Tibial nerve (tissue), 4 donors: Measurements from ENCODE around the gene CHN2. TPM values are rescaled to one million over a fixed set of nuclear protein-coding genes. Genes with fewer than 3 reads are reported as not detected.

Source experiments
- DNase-seq, 2 donors: peaks; one replicate each; pipeline ENCODE4 v3.0.0-alpha.2; 2019; ENCODE audit warnings: low spot score in 2 of 2
- H3K27ac ChIP-seq, 4 donors: fragments of 200-600 bp; sonication (generic) in 3 of 4; one replicate each; pipeline ENCODE4 v1.5.1; 2017 to 2019; ENCODE audit warnings: mild to moderate bottlenecking in 1 of 4
- H3K27me3 ChIP-seq, 2 donors: fragments of 200-600 bp; sonication (generic) in 1 of 2; one replicate each; pipeline versions ENCODE4 v1.5.1 to v1.6.0; 2017 to 2019
- H3K36me3 ChIP-seq, 3 donors: fragments of 200-600 bp; sonication (generic); one replicate each; pipeline ENCODE4 v1.5.1; 2018 to 2019
- H3K4me1 ChIP-seq, 4 donors: fragments of 200-600 bp; sonication (generic) in 3 of 4; one replicate each; pipeline ENCODE4 v1.5.1; 2017 to 2019
- H3K4me3 ChIP-seq, 4 donors: fragments of 200-600 bp; sonication (generic) in 3 of 4; one replicate each; pipeline ENCODE4 v1.5.1; 2017 to 2019; ENCODE audit warnings: mild to moderate bottlenecking in 1 of 4, moderate library complexity in 1 of 4
- H3K9me3 ChIP-seq, 4 donors: fragments of 200-600 bp; sonication (generic) in 3 of 4; one replicate each; pipeline ENCODE4 v1.5.1; 2017 to 2019
- CTCF ChIP-seq, 5 experiments: fragments of 200-600 bp in 3 of 5; fragments of 450-650 bp in 2 of 5; sonication (generic) in 3 of 5; IDR thresholded peaks; one replicate each; pipeline ENCODE4 v1.5.1; 2016 to 2019; ENCODE audit warnings: antibody characterized with exemption in 5 of 5, mild to moderate bottlenecking in 3 of 5, moderate library complexity in 2 of 5
- EP300 ChIP-seq, 2 donors: sonication (generic); formaldehyde crosslinking; IDR thresholded peaks; one replicate each; pipeline ENCODE4 v1.6.1; 2017; ENCODE audit warnings: antibody characterized with exemption in 2 of 2, mild to moderate bottlenecking in 1 of 2
- POLR2A ChIP-seq, 2 donors: fragments of 450-650 bp; IDR thresholded peaks; one replicate each; pipeline ENCODE4 v1.6.1; 2017; ENCODE audit warnings: antibody characterized with exemption in 2 of 2, mild to moderate bottlenecking in 2 of 2, moderate library complexity in 2 of 2
- WGBS, 2 donors: methylation state at CpG; one replicate each; pipeline ENCODE4 v1.1.5; 2018; 5-methylcytosine and 5-hydroxymethylcytosine counted together
- total RNA-seq, 4 donors: library from RNA; depleted of rRNA; stranded (reverse); fragments of >200 nt; gene quantifications; one replicate each; pipeline ENCODE4 v1.1.0, GENCODE V29; 2016

CHN2 gene
- total RNA-seq, 4 donors from 2014 or later, result 3.9 to 12.6 (median 7.0) TPM

GRCh38 chr7:29322023-29322712 is 127.6 kb downstream of the CHN2 start:
- whole genome bisulfite sequencing, 2 donors, result 64 to 72% methylated on average over 3 of the region's 3 CpGs
- DNase-seq, result no peak
- no peaks in the 10 kb centered on the region for H3K27me3 ChIP-seq
- no peak overlapping the region for H3K27ac ChIP-seq
- TF ChIP-seq EP300 (IDR thresholded peaks at IDR 0.05), result no peak
- TF ChIP-seq CTCF (IDR thresholded peaks at IDR 0.05), result no peak
- peaks cover 0 to 6% (median 0%) of the 10 kb centered on the region in 4 donors for H3K4me1 ChIP-seq
- H3K9me3 ChIP-seq, result no peaks in the 10 kb centered on the region
- no peaks in the 10 kb centered on the region for H3K36me3 ChIP-seq
- no peak overlapping the region for H3K4me3 ChIP-seq

- TF ChIP-seq EP300 (IDR thresholded peaks at IDR 0.05) (no peak), CTCF (IDR thresholded peaks at IDR 0.05) (no peak), POLR2A (IDR thresholded peaks at IDR 0.05) (no peak)
- WGBS, 2 donors, result 83 to 93% methylated on average over 2 of the region's 2 CpGs
These were observed 130.9 kb downstream of the CHN2 start for GRCh38 chr7:29325476-29325875.

GRCh38 chr7:29326864-29327263 is 132.3 kb downstream of the CHN2 start:
- no peak for DNase-seq
- H3K4me3 ChIP-seq, result no peak overlapping the region
- H3K36me3 ChIP-seq, result no peaks in the 10 kb centered on the region
- H3K4me1 ChIP-seq, result no peaks in the 10 kb centered on the region
- TF ChIP-seq EP300 (IDR thresholded peaks at IDR 0.05), result no peak
- no peak for TF ChIP-seq POLR2A (IDR thresholded peaks at IDR 0.05)
- no peak for TF ChIP-seq CTCF (IDR thresholded peaks at IDR 0.05)
- no peak overlapping the region for H3K27ac ChIP-seq
- WGBS, 2 donors, result 76 to 88% methylated on average over 1 of the region's 1 CpG
- no peaks in the 10 kb centered on the region for H3K27me3 ChIP-seq
- no peaks in the 10 kb centered on the region for H3K9me3 ChIP-seq

More at GRCh38 chr7:29325476-29325875, 130.9 kb downstream of the CHN2 start:
- Histone ChIP-seq H3K9me3 (no peaks in the 10 kb centered on the region), H3K27me3 (no peaks in the 10 kb centered on the region), H3K36me3 (no peaks in the 10 kb centered on the region), H3K4me3 (no peak overlapping the region), H3K4me1 (no peaks in the 10 kb centered on the region), H3K27ac (no peak overlapping the region)
- DNase-seq, result no peak

- DNase-seq, result no peak
- no peaks in the 10 kb centered on the region for H3K27me3 ChIP-seq
- no peaks in the 10 kb centered on the region for H3K4me1 ChIP-seq
- 91 to 94% methylated on average over 8 of the region's 8 CpGs for WGBS, 2 donors
- no peak overlapping the region for H3K27ac ChIP-seq
- no peaks in the 10 kb centered on the region for H3K9me3 ChIP-seq
- H3K4me3 ChIP-seq, result no peak overlapping the region
- no peaks in the 10 kb centered on the region for H3K36me3 ChIP-seq
- no peak for TF ChIP-seq EP300 (IDR thresholded peaks at IDR 0.05)
These were observed 132.9 kb downstream of the CHN2 start for GRCh38 chr7:29327455-29327854.

- H3K36me3 ChIP-seq, result no peaks in the 10 kb centered on the region
- TF ChIP-seq EP300 (IDR thresholded peaks at IDR 0.05) (no peak), POLR2A (IDR thresholded peaks at IDR 0.05) (no peak), CTCF (IDR thresholded peaks at IDR 0.05) (no peak)
- no peaks in the 10 kb centered on the region for H3K9me3 ChIP-seq
- WGBS, 2 donors, result 28 to 40% methylated on average over 5 of the region's 5 CpGs
- H3K4me3 ChIP-seq, result no peak overlapping the region
- no peaks in the 10 kb centered on the region for H3K27me3 ChIP-seq
- no peak for DNase-seq
- no peaks in the 10 kb centered on the region for H3K4me1 ChIP-seq
- no peak overlapping the region for H3K27ac ChIP-seq
These were observed 133.5 kb downstream of the CHN2 start for GRCh38 chr7:29328045-29328444.
